ENCODE data around the gene ZFPM1. TPM values are rescaled to one million over a fixed set of nuclear protein-coding genes. Genes with fewer than 3 reads are reported as not detected.

Gene ZFPM1
- total and polyA plus RNA-seq, 2 experiments from 2014 or later = 0.53 to 2.2 TPM

GRCh38 chr16:88467541-88467944 lies 14.5 kb downstream of the ZFPM1 start (continued):
- TF ChIP-seq, protein P1, sequence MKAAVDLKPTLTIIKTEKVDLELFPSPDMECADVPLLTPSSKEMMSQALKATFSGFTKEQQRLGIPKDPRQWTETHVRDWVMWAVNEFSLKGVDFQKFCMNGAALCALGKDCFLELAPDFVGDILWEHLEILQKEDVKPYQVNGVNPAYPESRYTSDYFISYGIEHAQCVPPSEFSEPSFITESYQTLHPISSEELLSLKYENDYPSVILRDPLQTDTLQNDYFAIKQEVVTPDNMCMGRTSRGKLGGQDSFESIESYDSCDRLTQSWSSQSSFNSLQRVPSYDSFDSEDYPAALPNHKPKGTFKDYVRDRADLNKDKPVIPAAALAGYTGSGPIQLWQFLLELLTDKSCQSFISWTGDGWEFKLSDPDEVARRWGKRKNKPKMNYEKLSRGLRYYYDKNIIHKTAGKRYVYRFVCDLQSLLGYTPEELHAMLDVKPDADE (IDR thresholded peaks at IDR 0.05) = no peak
- TF ChIP-seq, protein P2, sequence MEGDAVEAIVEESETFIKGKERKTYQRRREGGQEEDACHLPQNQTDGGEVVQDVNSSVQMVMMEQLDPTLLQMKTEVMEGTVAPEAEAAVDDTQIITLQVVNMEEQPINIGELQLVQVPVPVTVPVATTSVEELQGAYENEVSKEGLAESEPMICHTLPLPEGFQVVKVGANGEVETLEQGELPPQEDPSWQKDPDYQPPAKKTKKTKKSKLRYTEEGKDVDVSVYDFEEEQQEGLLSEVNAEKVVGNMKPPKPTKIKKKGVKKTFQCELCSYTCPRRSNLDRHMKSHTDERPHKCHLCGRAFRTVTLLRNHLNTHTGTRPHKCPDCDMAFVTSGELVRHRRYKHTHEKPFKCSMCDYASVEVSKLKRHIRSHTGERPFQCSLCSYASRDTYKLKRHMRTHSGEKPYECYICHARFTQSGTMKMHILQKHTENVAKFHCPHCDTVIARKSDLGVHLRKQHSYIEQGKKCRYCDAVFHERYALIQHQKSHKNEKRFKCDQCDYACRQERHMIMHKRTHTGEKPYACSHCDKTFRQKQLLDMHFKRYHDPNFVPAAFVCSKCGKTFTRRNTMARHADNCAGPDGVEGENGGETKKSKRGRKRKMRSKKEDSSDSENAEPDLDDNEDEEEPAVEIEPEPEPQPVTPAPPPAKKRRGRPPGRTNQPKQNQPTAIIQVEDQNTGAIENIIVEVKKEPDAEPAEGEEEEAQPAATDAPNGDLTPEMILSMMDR (conservative IDR thresholded peaks at IDR 0.05; ENCODE audit: low read depth in 2 of 2) = no peak
- no peak for TF ChIP-seq POLR2AphosphoS5 (IDR thresholded peaks at IDR 0.05; ENCODE audit: low read depth)

GRCh38 chr16:88468275-88469129 lies 15.4 kb downstream of the ZFPM1 start:
- no peaks in the 10 kb centered on the region for H4K20me1 ChIP-seq (replicated peaks; ENCODE audit: insufficient read depth)
- H3K27me3 Mint-ChIP-seq (ENCODE audit: insufficient read depth, low read depth, poor library complexity) = peaks cover 8% of the 10 kb centered on the region
- TF ChIP-seq CREB1 (CRISPR knock-in tag; IDR thresholded peaks at IDR 0.05; ENCODE audit: low read depth) (no peak), JUNB (IDR thresholded peaks at IDR 0.05; ENCODE audit: unreplicated experiment) (no peak), EZH2 (IDR thresholded peaks at IDR 0.05; ENCODE audit: low read depth, unreplicated experiment) (no peak), ZNF114 (CRISPR knock-in tag; IDR thresholded peaks at IDR 0.05) (no peak), ZNF331 (CRISPR knock-in tag; IDR thresholded peaks at IDR 0.05; ENCODE audit: low read depth) (no peak), ZNF462 (CRISPR knock-in tag; IDR thresholded peaks at IDR 0.05) (no peak), REST (IDR thresholded peaks at IDR 0.05; ENCODE audit: unreplicated experiment) (no peak), NANOG (IDR thresholded peaks at IDR 0.05; ENCODE audit: borderline replicate concordance) (no peak), STAT1 (IDR thresholded peaks at IDR 0.05; ENCODE audit: unreplicated experiment) (no peak)

More at GRCh38 chr16:88468275-88469129, 15.4 kb downstream of the ZFPM1 start:
- Mint-ChIP-seq H3K4me1 (peaks cover 3% of the 10 kb centered on the region; the same call in 2 of the 3 replicates), H3K27ac (no peak overlapping the region), H3K4me3 (peak overlapping the region; percentile 52; the same call in 2 of the 3 replicates), H3K36me3 (ENCODE audit: low read depth) (no peaks in the 10 kb centered on the region), H3K9me3 (no peaks in the 10 kb centered on the region)
- H3F3A ChIP-seq (replicated peaks; ENCODE audit: low read depth) = no peaks in the 10 kb centered on the region
- H3K4me3 ChIP-seq = peak overlapping the region; percentile 43; the same call in 1 of the 2 replicates
- peak; percentile 98 for ATAC-seq
- H3K27ac ChIP-seq (ENCODE audit: low read depth) = no peak overlapping the region
- no peaks in the 10 kb centered on the region for H3K79me2 ChIP-seq (replicated peaks; ENCODE audit: insufficient read depth)
- H3K36me3 ChIP-seq (ENCODE audit: insufficient read depth) = no peaks in the 10 kb centered on the region
- H3K9me2 ChIP-seq (ENCODE audit: insufficient read depth) = no peaks in the 10 kb centered on the region
- no peaks in the 10 kb centered on the region for H3K27me3 ChIP-seq (ENCODE audit: insufficient read depth)
- H2AFZ ChIP-seq = no peak overlapping the region
- H3K4me1 ChIP-seq (ENCODE audit: insufficient read depth) = peaks cover 9% of the 10 kb centered on the region; the same call in 1 of the 2 replicates
- DNase-seq (ENCODE audit: low spot score) = peak; percentile 95
- peak overlapping the region; percentile 78 for H3K4me2 ChIP-seq

All from GM23338 (cell line).